GM19035 (cell line): ENCODE measurements around the gene CSMD2.

Experiments used
- ATAC-seq: cut with Tn5 transposase; IDR thresholded peaks from one replicate; pipeline ENCODE4 v1.9.1; 2021; ENCODE audit not compliant: unreplicated experiment

Gene CSMD2

DNA sequence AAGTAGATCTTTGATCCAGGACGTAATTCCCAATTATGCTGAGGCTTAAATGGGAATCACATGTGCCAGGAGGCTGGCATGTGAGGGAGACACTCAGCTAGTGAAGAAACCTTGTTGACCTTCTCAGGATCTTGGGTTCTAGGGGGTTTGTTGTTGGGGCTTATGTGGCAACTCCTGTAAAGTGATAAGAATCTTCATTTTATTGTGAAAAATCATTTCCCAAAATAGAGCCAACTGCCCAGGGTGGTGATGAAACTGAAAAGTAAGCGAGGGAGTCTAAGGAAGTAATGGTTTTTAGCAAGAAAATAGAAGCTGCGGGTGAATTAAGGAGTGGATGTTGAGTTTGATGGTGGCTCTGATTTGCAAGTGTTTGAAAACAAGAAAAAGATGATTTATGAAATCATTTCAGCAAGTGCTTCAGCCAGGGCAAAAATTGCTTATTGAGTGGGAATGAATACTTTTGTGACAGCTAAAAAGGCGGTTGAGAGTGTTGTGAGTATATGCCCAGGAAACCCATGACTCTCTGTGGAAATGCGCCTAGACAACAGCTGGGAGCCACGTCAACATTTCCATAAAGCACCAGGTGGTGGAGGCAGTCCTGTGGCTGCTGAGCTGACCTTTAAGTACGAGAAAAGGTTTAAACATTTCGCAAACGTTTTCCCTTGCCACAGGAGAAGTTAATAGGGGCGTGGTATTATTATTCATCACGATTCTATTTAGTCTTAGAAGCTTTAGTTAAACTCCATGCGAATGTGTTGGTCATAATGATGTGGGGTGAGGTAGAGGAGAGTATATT, 198.5 kb downstream of the CSMD2 start:
- ATAC-seq = no peak

DNA sequence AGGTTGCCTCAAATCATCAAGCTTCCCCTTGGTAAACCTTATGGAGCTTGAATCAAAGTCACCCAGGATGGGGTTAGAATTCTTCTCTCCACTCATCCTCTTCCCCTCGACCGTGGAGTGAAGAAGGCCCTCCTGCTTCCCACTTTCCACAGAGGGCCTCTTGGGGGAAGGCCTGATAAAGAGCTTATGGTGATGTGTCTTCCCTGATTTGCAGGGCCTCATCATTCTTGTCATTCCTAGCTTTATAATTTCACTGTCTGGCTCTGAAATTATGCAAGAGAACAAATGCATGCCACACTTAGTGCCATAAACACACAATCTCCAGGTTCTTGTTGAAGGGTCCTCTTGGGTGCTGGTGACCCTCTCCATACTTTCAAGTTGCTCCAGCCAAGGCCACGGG, 199.9 kb downstream of the CSMD2 start:
- no peak for ATAC-seq

DNA sequence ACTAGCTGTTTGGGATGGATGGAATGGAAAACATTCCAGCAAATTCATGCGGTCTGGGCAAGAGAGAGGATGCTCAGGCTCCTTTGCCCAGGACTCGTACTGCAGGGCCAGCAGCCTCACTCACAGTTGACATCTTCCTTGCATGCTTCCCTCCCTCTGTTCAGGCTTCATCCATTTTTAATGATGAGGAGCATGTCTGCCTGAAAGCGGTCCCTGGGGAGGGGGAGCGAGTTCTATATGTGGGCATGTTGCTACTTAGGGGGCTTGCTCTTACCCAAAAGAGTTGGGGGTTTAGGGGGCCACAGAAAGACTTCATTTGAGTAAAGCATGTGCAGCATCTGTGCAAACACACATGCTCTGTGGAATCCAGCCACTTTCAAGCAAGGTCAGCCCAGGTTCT, 203.0 kb downstream of the CSMD2 start:
- no peak for ATAC-seq

DNA sequence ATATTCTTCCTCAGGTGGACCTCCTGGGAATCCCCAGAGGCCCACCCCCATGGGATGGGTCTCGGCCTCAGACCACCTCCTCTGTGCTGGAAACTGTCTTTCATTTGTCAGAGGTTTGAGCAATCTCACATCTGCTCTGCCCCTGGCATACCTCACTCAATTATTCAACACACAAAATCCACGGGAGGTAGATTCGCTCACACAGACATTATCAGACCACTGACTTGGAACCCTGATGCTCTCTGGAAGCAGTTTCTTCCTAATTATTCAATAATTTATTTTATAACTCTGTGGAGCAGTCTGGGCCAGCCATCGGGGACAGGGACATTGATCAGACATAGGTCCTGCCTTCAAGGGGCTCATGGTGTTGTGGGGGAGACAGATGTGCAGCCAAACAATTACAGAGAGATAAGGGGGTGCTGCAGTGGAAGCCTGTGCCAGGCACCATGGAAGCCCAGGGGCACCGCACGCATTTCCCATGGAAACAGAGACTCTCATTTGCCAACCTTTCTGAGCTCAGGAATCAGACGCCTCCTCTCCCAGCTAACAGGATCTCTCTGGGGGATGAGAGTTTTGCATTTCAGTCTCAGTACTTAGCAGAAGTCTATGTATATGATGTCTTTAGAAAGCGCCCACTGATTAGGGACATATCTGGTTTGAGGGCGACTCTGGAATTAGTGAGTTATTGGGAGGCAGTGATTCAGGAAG, 204.7 kb downstream of the CSMD2 start:
- no peak for ATAC-seq

DNA sequence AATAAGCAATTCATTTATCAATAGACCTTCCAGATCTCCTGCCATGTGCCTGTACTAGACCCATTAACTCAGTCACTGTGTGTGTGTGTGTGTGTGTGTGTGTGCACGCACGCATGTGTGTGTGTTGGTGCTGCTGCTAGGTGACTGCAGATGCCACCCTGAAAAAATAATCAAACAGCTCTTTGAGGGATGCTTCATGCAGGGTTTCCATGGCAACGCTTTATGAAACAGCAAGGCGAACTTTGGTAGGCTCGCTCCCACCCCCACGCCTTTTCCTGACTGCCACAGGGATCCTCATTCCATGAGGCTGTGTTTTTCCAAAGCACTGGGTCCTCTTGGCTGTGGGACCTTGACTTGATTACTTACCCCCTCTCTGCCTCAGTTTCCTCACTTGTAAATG, 207.2 kb downstream of the CSMD2 start:
- ATAC-seq = no peak

DNA sequence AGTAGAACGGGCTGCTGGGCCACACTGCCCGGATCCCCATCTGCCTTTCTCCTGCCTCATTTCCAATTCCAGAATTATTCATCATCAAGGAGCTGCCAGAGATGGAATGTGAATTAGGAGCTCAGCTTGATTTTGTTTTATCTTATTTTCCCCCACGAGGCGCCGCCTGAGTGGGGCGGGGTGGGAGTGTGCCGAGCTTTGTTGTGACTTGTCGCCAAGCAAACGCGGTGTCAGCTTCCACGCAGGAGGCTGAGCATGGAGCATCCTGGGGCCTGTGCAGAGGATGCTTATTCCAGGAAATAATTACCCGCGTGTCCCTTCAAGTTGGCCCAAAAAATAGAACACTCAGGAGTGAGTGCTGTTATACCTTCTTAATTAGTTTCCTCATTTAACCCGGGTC, 209.9 kb downstream of the CSMD2 start:
- ATAC-seq = no peak

DNA sequence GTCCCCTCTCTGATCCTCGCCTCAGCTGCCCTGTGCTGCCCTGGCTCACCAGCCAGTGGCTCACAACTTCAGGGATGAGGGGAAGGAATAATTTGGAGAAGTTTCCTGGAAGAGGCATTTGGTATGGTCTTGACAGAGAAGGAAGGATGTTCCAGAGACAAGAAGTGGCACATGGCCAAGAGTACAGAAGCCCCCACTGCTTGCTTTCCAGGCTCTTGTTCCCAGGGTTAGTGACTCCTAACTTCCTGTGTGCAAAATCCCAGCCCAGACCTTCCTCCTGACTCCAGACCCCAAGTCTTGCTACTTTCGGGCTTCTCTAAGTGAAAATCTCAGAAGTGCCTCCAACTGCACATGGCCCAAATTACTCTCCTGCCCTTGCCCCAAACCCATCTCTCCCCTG, 215.5 kb downstream of the CSMD2 start:
- ATAC-seq = no peak

DNA sequence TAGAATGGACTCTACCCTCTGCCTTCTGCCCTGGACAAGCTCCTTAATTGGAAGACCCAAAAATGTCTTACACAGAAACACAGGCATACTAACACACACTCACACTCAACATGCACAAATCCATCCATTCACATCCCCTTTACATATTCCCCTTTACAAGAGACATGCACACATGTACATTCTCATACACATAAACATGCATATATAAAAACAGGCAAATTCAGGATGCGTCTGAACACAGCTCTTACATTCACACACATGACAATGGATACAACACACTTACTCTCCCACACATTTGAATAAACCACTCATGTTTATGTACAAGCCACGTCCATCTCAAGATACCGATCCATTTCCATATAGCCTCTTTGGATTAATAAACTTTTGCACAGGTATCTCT, 216.7 kb downstream of the CSMD2 start:
- no peak for ATAC-seq

DNA sequence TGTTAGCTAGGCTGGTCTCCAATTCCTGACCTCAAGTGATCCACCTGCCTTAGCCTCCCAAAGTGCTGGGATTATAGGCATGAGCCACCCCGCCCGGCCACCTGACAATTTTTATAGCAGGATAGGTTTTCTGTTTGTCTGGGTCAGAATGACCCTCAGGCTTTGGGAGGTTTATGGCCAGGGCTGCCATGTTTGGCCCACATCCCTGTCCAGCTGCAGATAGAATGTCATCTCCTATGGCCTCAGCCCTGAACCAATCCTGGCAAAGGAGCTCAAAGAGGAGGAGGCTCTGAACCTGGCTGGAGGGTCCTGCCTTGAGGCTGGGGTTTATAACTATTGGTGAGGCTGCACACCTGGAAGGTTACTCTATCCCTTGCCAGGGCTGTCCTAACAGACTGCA, 218.2 kb downstream of the CSMD2 start:
- ATAC-seq = no peak

DNA sequence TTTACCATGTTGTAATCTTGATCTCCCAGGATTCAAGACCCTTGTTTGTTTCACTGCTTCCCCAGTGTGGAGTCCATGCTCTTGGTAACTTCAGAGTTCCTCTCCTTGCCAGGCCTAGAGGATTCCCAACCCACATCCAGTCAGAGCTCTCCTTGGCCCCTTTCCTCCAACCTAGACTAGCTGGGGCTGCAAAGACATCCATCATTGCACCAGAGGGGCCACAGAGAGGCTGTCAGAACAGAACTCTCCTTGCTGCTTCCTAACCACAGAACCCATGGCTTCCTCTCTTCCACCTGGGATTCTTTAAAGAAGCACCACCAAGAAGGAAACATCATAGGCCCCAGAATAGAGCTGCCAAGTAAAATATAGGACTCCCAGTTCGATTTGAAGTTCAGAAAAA, 220.2 kb downstream of the CSMD2 start:
- no peak for ATAC-seq

DNA sequence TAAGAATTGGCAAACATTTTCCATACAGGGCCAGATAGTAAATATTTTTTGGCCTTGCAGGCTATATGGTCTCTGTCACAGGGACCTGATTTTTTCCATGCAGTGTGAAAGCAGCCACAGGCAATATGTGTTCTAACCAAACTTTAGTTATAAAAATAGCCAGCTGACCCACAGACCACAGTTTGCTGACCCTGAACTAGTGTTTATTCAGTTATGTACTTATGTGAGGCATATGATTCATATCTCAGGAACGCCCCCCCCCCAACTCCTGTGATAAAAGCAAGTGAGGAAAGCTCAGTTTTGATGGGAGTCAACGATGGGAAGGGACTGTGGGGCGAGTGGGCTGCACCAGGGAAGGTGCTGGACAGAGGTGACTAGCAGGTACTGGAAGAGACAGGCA, 221.1 kb downstream of the CSMD2 start:
- no peak for ATAC-seq

DNA sequence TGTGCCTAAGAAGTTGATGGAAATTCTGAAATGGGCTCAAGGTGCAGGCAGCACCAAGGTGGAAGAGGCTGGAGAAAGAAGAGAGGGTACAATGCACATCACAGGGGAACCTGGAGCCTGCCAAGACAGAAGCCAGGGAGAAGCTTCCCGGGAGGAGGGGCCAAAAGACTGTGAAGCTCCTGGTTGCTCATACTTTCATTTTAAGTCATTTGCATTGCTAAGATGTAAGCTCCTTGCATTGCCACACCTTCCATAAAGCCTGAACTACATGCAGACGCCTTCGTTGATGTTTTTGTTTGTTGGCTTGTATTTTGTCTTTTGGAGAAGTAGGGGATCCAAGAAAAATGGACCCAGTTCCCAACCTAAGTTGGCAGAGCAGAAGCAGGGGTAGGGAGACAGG, 232.2 kb downstream of the CSMD2 start:
- no peak for ATAC-seq

DNA sequence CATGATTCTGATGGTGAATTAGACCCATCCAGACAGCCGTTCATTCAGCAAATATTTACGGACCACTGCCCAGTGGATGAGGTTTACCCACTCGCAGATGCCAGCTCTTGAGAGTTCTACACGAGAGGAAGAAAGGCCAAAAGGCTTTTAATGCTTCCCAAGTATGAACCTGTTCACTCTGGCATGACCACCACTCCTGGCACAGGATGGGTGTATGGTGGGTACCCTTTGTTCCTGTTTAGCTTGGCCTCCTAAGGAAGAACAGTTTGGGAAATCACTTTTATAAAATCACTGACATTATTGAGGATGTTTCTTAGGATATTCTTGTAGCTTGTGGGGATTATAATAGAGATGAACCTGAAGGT, 233.9 kb downstream of the CSMD2 start:
- ATAC-seq = no peak

DNA sequence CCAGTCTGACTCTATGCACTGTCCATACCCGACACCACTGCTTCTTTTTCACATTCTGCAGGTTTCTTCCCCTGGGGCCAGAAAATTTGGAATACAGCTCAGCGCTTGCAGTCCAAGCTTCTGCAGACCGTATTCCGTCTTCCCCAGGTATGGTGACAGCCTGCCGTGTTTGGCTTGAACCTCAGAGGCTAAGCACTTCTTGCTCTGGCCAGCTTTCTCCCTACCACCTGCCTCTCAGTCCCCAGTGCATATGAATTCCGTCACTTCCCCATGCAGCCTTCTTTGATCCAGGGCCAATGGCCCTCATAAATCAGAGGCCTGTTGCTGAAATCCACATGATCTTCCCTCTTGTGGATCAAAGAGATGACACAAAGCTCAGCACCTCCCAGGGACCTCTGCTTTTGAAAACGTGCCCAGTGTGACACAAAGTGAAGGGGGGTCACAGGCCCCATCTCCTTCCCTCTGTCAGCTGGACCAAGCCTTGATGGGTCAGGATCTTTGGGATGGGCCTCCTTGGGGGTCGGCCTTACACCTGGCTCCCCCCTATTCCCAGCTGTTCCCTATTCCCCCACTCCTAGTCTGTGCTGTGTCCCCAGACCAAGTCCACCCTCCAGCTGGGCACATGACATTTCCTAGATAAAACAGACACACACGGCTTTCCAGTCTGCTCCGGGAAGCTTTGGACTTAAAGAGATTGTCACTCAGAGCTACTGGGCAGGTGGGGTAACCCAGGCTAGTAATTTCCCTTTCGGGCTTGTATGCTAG, 234.5 kb downstream of the CSMD2 start:
- ATAC-seq = no peak

DNA sequence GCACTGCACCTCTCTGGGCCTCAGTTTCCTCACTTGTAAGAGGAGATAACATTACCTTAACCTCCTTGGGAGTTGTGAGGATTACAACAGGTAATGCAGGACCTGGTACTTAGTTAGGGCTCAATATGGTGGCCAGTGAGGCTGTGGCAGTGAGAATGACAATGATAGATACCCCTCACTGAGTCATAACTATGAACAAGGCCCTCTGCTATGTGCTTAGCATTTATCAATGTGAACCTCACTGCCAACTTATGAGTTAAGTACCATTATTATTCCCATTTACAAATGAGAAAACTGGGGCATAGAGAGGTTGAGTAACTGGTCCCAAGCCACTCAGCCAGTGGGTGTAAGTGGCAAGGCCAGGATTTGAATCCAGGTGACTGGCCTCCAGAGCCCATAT, 236.8 kb downstream of the CSMD2 start:
- no peak for ATAC-seq

DNA sequence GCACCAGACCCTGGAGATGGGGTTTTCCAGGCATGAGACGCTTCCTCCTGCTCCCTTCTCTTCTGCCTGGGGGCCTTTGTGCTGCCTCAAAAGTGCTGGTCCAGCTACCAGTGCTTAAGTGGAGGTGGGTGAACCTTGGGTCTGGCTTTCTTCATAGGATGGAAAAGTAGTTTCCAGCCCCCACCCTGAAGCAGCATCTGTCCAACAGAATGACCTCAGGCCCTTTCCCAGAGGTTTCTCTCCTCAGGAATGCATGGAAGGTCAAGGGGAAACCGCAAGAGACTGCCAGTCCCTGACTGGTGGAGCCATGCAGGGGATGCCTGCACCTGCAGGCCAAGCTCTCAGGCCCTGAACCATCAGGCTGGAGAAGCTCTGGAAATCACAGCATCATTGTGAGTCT, 237.3 kb downstream of the CSMD2 start:
- no peak for ATAC-seq

DNA sequence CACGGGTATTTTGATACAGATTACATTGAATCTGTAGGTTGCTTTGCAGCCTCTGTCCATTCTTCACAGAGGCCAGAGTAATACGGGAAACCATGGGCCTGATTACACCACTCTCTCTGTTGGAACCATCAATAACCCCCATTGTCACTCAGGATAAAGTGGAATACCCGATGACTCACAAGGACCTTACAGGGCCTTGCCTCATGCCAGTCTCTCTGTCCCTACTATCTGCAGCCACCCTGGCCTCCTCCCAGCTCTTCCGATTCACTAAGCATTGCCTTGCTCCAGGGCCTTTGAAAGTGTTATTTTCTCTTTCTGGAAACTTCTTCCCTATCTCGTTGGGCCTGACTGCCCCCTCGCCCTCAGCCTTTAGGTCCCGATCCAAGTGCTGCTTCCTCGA, 239.4 kb downstream of the CSMD2 start:
- ATAC-seq = no peak

DNA sequence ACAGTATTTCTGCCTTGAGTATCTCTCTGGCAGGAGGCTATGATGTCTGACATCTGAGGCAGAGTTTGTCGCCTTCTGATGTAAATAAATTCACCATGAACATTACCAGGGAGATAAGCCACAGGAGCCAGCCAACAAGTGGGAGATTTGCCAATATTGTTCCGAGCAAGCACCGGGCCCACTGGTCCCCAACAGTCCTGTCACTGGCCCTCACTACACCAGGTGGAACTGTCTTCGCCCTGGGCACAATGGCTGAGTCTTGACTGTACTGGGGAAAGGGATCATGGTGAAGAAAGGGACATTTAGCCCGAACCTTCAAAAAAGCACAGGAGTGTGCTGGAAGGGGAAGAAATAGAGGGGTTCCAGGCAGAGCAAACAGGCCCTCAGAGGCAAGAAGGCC, 243.7 kb downstream of the CSMD2 start:
- no peak for ATAC-seq

DNA sequence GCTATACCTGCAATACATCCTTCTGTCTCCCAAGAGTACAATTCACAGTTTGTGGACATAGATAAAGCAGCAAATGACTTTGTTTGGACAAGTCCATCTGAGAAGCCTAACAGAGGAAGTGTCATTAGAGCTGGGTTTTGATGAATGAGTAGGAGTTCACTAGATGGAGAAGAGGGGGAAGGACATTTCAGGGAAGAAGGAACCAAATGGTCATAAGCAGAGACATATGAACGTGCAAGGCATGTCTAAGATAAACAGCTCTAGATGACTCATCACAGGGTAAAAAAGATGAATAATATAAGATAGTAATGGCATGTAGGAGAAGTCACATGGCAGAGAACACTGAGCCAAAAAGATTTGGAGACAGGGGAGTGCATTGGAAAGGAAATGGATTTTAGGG, 246.7 kb downstream of the CSMD2 start:
- no peak for ATAC-seq

DNA sequence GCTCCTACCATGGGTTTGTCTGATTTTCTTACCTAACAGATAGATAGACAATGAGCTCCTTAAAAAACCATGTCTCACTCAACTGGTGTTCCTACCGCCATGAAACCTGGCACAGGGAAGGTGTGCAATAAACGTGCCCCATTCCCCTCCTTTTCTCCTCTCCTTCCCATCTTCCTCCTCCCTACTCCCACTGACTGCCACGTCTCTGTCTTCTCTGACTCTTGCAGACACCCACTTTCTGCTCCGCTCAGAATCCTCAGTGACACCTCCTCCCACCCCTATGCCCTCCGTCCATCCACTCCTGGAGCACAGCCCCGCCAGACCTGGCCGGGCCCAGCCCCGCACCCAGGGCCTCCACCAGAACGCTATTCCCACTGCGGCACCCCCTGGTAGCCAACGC, 248.2 kb downstream of the CSMD2 start:
- ATAC-seq = no peak

DNA sequence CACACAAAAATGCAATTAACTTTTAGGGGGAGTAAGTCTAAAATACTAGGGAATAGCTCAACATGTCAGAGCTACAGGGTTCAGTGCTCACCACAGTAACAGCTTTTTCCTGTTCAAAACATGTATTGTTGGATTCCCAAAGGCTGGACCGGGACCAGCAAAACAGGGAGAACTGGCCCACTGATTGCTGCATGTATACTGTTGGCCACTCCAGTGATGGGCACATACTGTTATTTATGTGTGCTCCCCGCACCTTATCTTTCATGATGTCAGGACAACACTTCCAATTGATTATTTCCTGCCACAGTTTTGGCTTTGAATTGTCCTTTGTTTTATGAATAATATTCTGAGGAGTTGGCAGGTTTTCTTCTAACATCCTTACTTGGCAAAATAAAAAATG, 250.5 kb downstream of the CSMD2 start:
- ATAC-seq = no peak

DNA sequence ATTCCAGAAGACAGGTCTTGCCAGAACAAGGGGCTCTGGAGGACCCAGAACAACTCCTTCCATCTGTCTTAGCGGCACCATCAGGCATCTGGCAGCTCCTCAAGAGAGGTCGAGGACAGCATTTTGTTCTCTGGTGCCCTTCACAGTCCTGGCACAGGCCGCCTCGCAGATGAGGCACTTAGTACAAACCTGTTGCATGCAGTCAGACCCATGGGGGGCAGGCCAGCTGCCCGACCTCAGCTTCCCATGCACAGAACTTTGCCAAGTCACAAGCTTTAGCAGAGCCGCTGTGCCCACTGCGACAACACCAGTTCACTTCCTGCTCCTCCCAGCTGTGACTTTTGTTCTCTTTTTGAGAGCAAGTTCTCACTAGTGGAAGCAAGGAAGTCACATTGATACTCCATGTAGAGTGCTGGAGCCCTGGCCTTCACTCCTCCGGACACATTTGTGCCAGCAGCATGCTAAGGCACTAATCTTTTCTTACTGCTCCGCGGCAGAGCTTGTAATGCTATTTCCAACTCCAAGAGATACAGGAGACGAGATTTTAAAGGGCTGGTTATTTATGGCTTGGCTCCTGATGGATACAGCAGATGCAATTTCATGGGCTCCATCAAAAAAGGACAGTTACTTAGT, 256.6 kb downstream of the CSMD2 start:
- no peak for ATAC-seq
